Liver (tissue), 3 donors: ENCODE measurements around the gene TGM6.

Experiments
- FOXA1 ChIP-seq: IDR thresholded peaks from 2 replicates; pipeline ENCODE4 v1.6.1; 2016; ENCODE audit warnings: antibody characterized with exemption
- GABPA ChIP-seq, 2 donors: IDR thresholded peaks in 1 of 2; conservative IDR thresholded peaks in 1 of 2; 2 replicates each; pipeline ENCODE4 v1.6.1; 2016; ENCODE audit warnings: antibody characterized with exemption in 2 of 2, mild to moderate bottlenecking in 1 of 2, moderate library complexity in 1 of 2
- HNF4A ChIP-seq, 2 donors: conservative IDR thresholded peaks; 2 replicates each; pipeline ENCODE4 v1.6.1; 2016; ENCODE audit warnings: antibody characterized with exemption in 2 of 2, mild to moderate bottlenecking in 2 of 2
- JUND ChIP-seq, 2 donors: IDR thresholded peaks; 2 replicates each; pipeline ENCODE4 v1.6.1; 2016; ENCODE audit warnings: antibody characterized with exemption in 2 of 2
- MAX ChIP-seq: IDR thresholded peaks from 2 replicates; pipeline ENCODE4 v1.6.1; 2016; ENCODE audit warnings: antibody characterized with exemption
- NR2F2 ChIP-seq: IDR thresholded peaks from 2 replicates; pipeline ENCODE4 v1.6.1; 2016; ENCODE audit warnings: antibody characterized with exemption
- RAD21 ChIP-seq, 2 donors: IDR thresholded peaks; 2 replicates each; pipeline ENCODE4 v1.6.1; 2016; ENCODE audit warnings: antibody characterized with exemption in 2 of 2, mild to moderate bottlenecking in 2 of 2
- SP1 ChIP-seq: IDR thresholded peaks from 2 replicates; pipeline ENCODE4 v1.6.1; 2018; ENCODE audit warnings: antibody characterized with exemption, mild to moderate bottlenecking
- YY1 ChIP-seq: IDR thresholded peaks from 2 replicates; pipeline ENCODE4 v1.6.1; 2016; ENCODE audit warnings: antibody characterized with exemption, mild to moderate bottlenecking
- TF ChIP-seq, protein P1 (sequence below): fragments of 150-350 bp; IDR thresholded peaks from 2 replicates; pipeline ENCODE4 v1.5.1; 2017; ENCODE audit warnings: improper control_type of control experiment, low read depth, low read length; ENCODE audit not compliant: missing input control
- TF ChIP-seq, protein P2 (sequence below): IDR thresholded peaks from 2 replicates; pipeline ENCODE4 v1.6.1; 2016; ENCODE audit warnings: antibody characterized with exemption
- TF ChIP-seq, protein P3 (sequence below): IDR thresholded peaks from 2 replicates; pipeline ENCODE4 v1.6.1; 2016; ENCODE audit warnings: antibody characterized with exemption
- TF ChIP-seq, protein P4 (sequence below): IDR thresholded peaks from 2 replicates; pipeline ENCODE4 v1.6.1; 2016; ENCODE audit warnings: antibody characterized with exemption, mild to moderate bottlenecking
- donor health status: healthy.
- donor health status: healthy.

GRCh38 chr20:2394411-2395055, 13.8 kb downstream of the TGM6 start:
- TF ChIP-seq, protein P1, sequence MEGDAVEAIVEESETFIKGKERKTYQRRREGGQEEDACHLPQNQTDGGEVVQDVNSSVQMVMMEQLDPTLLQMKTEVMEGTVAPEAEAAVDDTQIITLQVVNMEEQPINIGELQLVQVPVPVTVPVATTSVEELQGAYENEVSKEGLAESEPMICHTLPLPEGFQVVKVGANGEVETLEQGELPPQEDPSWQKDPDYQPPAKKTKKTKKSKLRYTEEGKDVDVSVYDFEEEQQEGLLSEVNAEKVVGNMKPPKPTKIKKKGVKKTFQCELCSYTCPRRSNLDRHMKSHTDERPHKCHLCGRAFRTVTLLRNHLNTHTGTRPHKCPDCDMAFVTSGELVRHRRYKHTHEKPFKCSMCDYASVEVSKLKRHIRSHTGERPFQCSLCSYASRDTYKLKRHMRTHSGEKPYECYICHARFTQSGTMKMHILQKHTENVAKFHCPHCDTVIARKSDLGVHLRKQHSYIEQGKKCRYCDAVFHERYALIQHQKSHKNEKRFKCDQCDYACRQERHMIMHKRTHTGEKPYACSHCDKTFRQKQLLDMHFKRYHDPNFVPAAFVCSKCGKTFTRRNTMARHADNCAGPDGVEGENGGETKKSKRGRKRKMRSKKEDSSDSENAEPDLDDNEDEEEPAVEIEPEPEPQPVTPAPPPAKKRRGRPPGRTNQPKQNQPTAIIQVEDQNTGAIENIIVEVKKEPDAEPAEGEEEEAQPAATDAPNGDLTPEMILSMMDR: no peak
- TF ChIP-seq, protein P2, sequence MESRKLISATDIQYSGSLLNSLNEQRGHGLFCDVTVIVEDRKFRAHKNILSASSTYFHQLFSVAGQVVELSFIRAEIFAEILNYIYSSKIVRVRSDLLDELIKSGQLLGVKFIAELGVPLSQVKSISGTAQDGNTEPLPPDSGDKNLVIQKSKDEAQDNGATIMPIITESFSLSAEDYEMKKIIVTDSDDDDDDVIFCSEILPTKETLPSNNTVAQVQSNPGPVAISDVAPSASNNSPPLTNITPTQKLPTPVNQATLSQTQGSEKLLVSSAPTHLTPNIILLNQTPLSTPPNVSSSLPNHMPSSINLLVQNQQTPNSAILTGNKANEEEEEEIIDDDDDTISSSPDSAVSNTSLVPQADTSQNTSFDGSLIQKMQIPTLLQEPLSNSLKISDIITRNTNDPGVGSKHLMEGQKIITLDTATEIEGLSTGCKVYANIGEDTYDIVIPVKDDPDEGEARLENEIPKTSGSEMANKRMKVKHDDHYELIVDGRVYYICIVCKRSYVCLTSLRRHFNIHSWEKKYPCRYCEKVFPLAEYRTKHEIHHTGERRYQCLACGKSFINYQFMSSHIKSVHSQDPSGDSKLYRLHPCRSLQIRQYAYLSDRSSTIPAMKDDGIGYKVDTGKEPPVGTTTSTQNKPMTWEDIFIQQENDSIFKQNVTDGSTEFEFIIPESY: no peak
- TF ChIP-seq FOXA1 (no peak), GABPA (IDR thresholded peaks at IDR 0.05 in 1 of 2, conservative IDR thresholded peaks at IDR 0.05 in 1 of 2) (no peak), MAX (no peak), JUND (IDR thresholded peaks at IDR 0.05) (no peak), SP1 (no peak), HNF4A (conservative IDR thresholded peaks at IDR 0.05) (no peak), YY1 (no peak), NR2F2 (no peak), RAD21 (IDR thresholded peaks at IDR 0.05) (no peak)
- TF ChIP-seq, protein P3, sequence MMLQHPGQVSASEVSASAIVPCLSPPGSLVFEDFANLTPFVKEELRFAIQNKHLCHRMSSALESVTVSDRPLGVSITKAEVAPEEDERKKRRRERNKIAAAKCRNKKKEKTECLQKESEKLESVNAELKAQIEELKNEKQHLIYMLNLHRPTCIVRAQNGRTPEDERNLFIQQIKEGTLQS: no peak
- TF ChIP-seq, protein P4, sequence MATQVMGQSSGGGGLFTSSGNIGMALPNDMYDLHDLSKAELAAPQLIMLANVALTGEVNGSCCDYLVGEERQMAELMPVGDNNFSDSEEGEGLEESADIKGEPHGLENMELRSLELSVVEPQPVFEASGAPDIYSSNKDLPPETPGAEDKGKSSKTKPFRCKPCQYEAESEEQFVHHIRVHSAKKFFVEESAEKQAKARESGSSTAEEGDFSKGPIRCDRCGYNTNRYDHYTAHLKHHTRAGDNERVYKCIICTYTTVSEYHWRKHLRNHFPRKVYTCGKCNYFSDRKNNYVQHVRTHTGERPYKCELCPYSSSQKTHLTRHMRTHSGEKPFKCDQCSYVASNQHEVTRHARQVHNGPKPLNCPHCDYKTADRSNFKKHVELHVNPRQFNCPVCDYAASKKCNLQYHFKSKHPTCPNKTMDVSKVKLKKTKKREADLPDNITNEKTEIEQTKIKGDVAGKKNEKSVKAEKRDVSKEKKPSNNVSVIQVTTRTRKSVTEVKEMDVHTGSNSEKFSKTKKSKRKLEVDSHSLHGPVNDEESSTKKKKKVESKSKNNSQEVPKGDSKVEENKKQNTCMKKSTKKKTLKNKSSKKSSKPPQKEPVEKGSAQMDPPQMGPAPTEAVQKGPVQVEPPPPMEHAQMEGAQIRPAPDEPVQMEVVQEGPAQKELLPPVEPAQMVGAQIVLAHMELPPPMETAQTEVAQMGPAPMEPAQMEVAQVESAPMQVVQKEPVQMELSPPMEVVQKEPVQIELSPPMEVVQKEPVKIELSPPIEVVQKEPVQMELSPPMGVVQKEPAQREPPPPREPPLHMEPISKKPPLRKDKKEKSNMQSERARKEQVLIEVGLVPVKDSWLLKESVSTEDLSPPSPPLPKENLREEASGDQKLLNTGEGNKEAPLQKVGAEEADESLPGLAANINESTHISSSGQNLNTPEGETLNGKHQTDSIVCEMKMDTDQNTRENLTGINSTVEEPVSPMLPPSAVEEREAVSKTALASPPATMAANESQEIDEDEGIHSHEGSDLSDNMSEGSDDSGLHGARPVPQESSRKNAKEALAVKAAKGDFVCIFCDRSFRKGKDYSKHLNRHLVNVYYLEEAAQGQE: no peak
